Measurements from ENCODE around the gene PIP4K2C.
A peak's percentile ranks its signal among the peaks of the same experiment; 100 is the strongest.

PIP4K2C gene

DNA sequence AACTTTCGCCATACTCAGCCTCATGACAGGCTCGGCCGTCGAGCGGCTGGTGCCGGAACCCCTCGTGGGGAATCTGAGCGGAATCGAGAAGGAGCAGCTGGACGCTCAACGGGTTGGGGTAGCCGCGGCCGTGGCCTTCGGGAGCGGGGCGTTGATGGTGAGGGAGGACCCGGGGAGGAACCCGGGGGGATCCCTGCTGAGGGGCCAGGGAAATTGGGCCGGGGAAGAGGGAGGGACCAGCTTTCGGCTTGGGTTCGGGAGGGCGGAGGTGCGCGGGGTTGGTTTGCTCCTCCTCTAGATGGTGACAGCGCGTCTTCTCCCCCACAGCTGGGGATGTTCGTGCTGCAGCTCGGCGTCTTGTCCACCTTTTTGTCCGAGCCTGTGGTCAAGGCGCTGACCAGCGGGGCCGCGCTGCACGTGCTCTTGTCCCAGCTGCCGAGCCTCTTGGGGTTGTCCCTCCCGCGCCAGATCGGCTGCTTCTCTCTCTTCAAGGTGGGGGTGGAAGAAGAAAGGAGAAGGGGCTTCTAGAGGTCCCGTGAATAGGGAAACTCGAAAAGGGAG lies 30.0 kb downstream of the PIP4K2C start:
- TF ChIP-seq, protein P1, sequence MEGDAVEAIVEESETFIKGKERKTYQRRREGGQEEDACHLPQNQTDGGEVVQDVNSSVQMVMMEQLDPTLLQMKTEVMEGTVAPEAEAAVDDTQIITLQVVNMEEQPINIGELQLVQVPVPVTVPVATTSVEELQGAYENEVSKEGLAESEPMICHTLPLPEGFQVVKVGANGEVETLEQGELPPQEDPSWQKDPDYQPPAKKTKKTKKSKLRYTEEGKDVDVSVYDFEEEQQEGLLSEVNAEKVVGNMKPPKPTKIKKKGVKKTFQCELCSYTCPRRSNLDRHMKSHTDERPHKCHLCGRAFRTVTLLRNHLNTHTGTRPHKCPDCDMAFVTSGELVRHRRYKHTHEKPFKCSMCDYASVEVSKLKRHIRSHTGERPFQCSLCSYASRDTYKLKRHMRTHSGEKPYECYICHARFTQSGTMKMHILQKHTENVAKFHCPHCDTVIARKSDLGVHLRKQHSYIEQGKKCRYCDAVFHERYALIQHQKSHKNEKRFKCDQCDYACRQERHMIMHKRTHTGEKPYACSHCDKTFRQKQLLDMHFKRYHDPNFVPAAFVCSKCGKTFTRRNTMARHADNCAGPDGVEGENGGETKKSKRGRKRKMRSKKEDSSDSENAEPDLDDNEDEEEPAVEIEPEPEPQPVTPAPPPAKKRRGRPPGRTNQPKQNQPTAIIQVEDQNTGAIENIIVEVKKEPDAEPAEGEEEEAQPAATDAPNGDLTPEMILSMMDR (conservative IDR thresholded peaks at IDR 0.05; ENCODE audit: low read depth, low read length): no peak
- peak overlapping the region; percentile 35 for H3K4me3 ChIP-seq (ENCODE audit: low read length)
- no peak for DNase-seq (ENCODE audit: low read depth)

DNA sequence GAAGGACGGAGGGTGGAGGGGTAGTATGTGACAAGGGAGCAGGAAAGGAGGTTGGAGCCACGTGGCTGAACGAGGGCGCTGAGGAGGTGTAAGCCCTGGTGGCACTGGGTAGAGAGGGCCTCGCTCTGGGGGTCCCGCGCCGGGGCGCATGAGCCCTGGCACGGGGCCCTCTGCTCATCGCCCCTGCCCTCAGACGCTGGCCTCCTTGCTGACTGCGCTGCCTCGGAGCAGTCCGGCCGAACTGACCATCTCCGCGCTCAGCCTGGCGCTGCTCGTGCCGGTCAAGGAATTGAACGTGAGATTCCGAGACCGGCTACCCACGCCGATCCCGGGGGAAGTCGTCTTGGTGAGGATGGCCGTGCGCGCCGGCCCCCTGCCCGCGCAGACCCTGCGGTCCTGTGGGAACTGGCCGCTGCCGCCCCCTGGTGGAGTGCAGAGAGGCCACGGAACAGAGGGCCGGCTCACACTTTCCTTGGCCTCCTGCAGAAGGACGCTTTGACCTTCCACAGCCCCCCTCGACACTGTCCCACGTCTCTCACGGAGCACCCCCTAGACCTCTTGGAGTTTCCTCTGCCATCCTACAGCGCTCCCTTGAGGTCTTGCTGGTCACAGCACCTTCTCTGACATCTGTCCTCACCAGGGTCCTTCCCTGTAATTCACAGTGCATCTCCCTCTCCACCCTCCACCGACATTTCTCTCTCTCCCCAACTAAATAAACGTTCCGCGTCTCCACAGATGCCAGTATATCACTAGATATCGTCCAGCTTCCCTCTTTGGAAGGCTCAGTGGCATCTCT lies 30.7 kb downstream of the PIP4K2C start:
- H3K4me3 ChIP-seq (ENCODE audit: low read length): peak overlapping the region; percentile 35
- DNase-seq (ENCODE audit: low read depth): no peak
- TF ChIP-seq, protein P1 (conservative IDR thresholded peaks at IDR 0.05; ENCODE audit: low read depth, low read length): peak; percentile 89

DNA sequence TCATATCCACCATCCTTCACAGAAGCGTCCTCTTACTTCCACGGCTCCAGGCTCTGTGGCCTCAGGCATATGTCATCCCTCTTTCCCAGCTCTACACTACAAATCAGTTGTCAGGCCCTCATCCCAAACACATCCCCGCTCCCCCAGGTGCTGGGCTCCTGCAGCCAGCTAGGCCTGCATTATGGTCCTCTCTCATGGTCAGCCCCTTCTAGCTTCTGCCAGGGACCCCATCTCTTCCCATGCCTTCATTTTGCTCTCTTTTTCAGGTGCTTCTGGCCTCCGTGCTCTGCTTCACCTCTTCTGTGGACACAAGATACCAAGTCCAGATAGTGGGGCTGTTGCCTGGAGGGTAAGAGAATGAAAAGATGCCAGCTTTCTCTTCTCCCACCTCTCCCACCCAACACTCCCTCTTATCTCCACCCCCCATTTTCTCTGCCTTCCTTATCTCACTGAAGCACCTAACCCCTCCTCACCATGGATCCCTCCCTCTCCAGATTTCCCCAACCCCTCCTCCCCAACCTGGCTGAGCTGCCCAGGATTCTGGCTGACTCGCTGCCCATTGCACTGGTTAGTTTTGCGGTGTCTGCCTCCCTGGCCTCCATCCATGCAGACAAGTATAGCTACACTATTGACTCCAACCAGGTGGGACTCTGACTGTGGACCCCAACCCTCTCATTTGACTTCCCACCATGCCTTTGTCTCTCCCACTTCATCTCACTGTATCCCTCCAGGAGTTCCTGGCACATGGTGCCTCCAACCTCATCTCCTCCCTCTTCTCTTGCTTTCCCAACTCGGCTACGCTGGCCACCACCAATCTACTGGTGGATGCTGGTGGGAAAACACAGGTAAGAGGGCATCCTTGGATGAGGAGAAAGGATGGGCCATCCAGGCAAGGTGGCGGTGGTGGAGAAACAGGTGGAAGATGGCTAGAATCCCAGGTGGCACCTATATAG lies 31.6 kb downstream of the PIP4K2C start:
- TF ChIP-seq, protein P1 (conservative IDR thresholded peaks at IDR 0.05; ENCODE audit: low read depth, low read length): no peak
- no peak for DNase-seq (ENCODE audit: low read depth)
- no peak overlapping the region for H3K4me3 ChIP-seq (ENCODE audit: low read length)

DNA sequence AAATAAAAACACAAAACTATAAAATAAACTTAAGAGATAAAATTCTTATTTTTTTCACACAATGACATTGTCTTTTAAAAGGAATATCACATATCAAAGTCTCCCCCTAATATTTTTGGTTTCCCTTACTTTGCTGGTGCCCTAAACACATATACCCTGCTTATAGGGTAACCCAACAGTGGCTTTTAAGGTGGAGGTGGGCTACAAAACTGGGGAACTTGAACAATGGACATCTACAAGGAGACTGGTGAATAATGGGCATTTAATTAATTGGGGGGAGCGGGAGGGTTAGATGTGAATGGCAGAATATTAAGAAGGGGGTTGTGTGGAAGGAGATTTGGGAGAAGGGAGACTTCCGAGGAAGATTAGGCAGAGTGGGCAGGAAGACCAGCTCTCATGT lies 32.4 kb downstream of the PIP4K2C start:
- no peak overlapping the region for H3K4me3 ChIP-seq (ENCODE audit: low read length)
- DNase-seq (ENCODE audit: low read depth): no peak
- TF ChIP-seq, protein P1 (conservative IDR thresholded peaks at IDR 0.05; ENCODE audit: low read depth, low read length): no peak

DNA sequence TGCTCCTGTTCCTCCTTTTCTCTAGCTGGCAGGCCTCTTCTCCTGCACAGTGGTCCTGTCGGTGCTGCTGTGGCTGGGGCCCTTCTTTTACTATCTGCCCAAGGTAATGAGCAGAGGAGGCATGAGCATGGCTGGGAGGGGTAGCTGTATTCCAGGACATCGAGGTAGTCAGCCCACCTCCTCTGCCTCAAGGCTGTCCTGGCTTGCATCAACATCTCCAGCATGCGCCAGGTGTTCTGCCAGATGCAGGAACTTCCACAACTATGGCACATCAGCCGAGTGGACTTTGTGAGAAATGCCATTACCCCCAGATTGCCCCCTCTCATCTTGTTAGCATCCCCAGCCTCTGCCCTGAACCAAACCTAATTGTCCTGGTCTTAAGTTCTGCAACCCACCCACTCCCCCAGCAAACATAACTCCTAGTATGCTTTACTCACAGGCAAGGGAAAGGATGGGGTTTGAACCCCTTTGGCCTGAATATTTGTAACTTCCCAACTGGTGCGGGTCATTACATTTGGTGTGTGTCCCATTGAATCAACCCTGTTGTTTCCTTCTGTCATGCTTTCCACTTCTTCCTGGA lies 32.9 kb downstream of the PIP4K2C start:
- TF ChIP-seq, protein P1 (conservative IDR thresholded peaks at IDR 0.05; ENCODE audit: low read depth, low read length): no peak
- no peak overlapping the region for H3K4me3 ChIP-seq (ENCODE audit: low read length)
- no peak for DNase-seq (ENCODE audit: low read depth)

DNA sequence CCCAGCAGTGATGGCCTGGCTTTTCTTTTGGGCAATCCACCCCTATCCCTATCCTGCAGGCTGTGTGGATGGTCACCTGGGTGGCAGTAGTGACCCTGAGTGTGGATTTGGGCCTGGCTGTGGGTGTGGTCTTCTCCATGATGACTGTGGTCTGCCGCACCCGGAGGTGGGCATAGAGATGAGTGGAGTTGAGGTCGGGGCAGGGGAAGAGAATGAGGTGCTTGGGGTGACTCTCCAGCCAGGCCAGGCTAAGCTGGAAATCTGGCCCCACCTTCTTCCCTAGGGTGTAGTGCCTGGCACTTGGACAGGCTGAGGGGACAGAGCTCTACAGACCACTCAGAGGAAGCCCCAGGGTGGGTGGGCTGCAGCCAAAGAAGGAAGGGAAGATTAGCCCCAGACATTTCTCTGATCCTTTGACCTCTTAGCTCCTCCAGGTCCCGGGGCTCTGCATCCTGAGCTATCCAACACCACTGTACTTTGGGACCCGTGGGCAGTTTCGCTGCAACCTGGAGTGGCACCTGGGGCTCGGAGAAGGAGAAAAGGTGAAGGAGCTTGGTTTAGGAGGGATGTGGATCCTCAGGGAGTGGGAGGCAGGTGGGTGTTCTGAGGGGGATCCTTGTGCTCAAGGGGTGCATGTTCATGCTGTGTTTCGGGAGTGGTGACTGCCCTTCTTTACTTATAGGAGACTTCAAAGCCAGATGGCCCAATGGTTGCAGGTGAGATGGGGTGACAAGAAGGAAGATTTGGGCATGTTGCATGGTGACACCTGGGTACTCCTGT lies 33.6 kb downstream of the PIP4K2C start:
- TF ChIP-seq, protein P1 (conservative IDR thresholded peaks at IDR 0.05; ENCODE audit: low read depth, low read length): no peak
- H3K4me3 ChIP-seq (ENCODE audit: low read length): no peak overlapping the region
- DNase-seq (ENCODE audit: low read depth): no peak
